B cell (primary cell): Measurements from ENCODE around the gene SMPX.

Experiments used
- EZH2 ChIP-seq: IDR thresholded peaks from 2 replicates; pipeline ENCODE4 v1.6.1; 2012; ENCODE audit warnings: borderline replicate concordance, low read depth, mild to moderate bottlenecking, moderate library complexity, low read length; ENCODE audit not compliant: insufficient read depth, poor library complexity, severe bottlenecking
- TF ChIP-seq, protein P1 (sequence below): fragments of 200-600 bp; IDR thresholded peaks from one replicate; pipeline ENCODE4 v1.8.0; 2022; ENCODE audit warnings: antibody characterized with exemption, mild to moderate bottlenecking

DNA sequence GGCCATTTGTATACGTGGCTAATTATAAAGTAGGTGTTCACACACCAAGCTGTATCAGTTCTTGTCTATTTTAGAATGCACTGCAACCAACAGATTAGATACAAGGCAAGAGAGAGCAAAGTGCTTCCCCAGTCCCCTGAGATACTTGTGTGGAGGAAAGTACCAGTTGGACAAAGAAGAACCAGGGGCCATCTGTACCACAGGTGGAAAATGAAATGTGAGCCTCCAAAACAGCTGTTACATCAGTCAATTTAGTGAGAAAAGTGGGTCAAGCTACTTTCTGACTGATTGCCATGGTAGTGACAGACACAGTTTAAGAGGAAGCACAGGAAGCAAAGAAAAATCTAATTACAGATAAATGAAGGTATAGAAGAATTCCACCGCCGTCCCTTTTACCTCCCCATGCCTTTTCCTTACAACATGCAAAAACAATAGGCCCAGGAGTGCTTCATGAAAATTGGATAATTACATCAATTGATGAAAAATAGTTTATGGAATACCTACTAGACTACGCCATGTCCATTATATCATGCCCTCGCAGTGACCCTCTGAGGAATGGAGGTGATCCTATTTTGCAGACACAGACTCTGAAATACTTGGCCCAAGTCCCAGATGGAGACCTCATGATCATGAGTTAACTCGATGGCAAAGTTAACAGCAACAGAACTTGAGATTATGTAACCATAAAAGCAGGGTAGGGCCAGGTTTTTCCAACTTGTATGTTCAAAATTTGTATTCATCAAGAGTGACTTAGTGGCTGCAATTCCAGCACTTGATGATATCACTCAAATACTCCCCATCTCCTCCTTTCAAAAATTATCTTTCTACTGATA lies 15.8 kb downstream of the SMPX start:
- TF ChIP-seq, protein P1, sequence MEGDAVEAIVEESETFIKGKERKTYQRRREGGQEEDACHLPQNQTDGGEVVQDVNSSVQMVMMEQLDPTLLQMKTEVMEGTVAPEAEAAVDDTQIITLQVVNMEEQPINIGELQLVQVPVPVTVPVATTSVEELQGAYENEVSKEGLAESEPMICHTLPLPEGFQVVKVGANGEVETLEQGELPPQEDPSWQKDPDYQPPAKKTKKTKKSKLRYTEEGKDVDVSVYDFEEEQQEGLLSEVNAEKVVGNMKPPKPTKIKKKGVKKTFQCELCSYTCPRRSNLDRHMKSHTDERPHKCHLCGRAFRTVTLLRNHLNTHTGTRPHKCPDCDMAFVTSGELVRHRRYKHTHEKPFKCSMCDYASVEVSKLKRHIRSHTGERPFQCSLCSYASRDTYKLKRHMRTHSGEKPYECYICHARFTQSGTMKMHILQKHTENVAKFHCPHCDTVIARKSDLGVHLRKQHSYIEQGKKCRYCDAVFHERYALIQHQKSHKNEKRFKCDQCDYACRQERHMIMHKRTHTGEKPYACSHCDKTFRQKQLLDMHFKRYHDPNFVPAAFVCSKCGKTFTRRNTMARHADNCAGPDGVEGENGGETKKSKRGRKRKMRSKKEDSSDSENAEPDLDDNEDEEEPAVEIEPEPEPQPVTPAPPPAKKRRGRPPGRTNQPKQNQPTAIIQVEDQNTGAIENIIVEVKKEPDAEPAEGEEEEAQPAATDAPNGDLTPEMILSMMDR = no peak
- TF ChIP-seq EZH2 = no peak
